GM12878 (cell line): ENCODE results near the gene C16orf78. TPM values are rescaled to one million over a fixed set of nuclear protein-coding genes. Genes with fewer than 3 reads are reported as not detected.

Source experiments
- ATAC-seq: fragments of 200-7000 bp; cut with Tn5 transposase; 3 replicates; pipeline ENCODE4 v1.9.1; 2020; ENCODE audit warnings: mild to moderate bottlenecking, moderate library complexity
- BruUV-seq: library from RNA; stranded (reverse); fragments of 400-500 nt; replicated peaks from 2 replicates; lab custom pipeline; 2021; lab: Mats Ljungman, UMichigan
- CTCF ChIA-PET: fragments of 300-600 bp; sonication (Branson Sonifier 250); formaldehyde crosslinking; extraction: SDS; loops from one replicate; lab custom pipeline; 2021; ENCODE audit warnings: inconsistent platforms; lab: Yijun Ruan, JAX
- POLR2A ChIA-PET: fragments of 350-600 bp; formaldehyde crosslinking; extraction: SDS; loops from one replicate; lab custom pipeline; 2021; ENCODE audit warnings: inconsistent platforms; lab: Charles Lee
- RAD21 ChIA-PET: fragments of 300-600 bp; sonication (Branson Sonifier 250); formaldehyde crosslinking; loops from one replicate; lab custom pipeline; 2023; ENCODE audit warnings: antibody characterized with exemption; ENCODE audit not compliant: unreplicated experiment; lab: Charles Lee
- SMC1A ChIA-PET: fragments of 300-600 bp; sonication (Branson Sonifier 250); formaldehyde crosslinking; loops from one replicate; lab custom pipeline; 2023; ENCODE audit not compliant: unreplicated experiment, uncharacterized antibody; lab: Charles Lee
- DNase-seq: peaks from one replicate; pipeline ENCODE4 v3.0.0-alpha.2; 2011; ENCODE audit warnings: low read depth, low spot score
- FAIRE-seq: peaks from 3 replicates; lab custom pipeline; 2011; peaks lifted over from hg19 to GRCh38; lab: Jason Lieb, UNC
- H2AFZ ChIP-seq: 2 replicates; pipeline ENCODE4 v1.6.0; 2011; ENCODE audit warnings: low read depth, low read length, control low read depth; ENCODE audit not compliant: control insufficient read depth
- H3K27ac ChIP-seq: 2 replicates; pipeline ENCODE4 v1.5.1; 2011; ENCODE audit warnings: control low read depth; ENCODE audit not compliant: control insufficient read depth, insufficient read depth
- H3K27me3 ChIP-seq, 2 experiments: replicated peaks in 1 of 2; 2 replicates each; pipeline versions ENCODE4 v1.6.0 to v1.6.1; 2011; ENCODE audit warnings: low read length in 1 of 2; ENCODE audit not compliant: control insufficient read depth in 2 of 2, insufficient read depth in 2 of 2
- H3K36me3 ChIP-seq, 2 experiments: 2 replicates each; pipeline ENCODE4 v1.5.1; 2011; ENCODE audit warnings: low read length in 1 of 2; ENCODE audit not compliant: control insufficient read depth in 2 of 2, insufficient read depth in 2 of 2
- H3K4me1 ChIP-seq: 2 replicates; pipeline ENCODE4 v1.6.1; 2011; ENCODE audit warnings: mild to moderate bottlenecking, low read length, moderate library complexity, mixed read lengths; ENCODE audit not compliant: control insufficient read depth, insufficient read depth
- H3K4me2 ChIP-seq: 2 replicates; pipeline ENCODE4 v1.6.0; 2011; ENCODE audit warnings: control low read depth; ENCODE audit not compliant: control insufficient read depth, insufficient read depth
- H3K4me3 ChIP-seq: fragments of 200-600 bp; sonication (generic); 2 replicates; pipeline ENCODE4 v1.5.1; 2016
- H3K79me2 ChIP-seq: 2 replicates; pipeline ENCODE4 v1.6.0; 2011; ENCODE audit warnings: low read length; ENCODE audit not compliant: control insufficient read depth, insufficient read depth
- H3K9ac ChIP-seq: 2 replicates; pipeline ENCODE4 v1.8.0; 2011; ENCODE audit warnings: low read length, control low read depth, mixed read lengths; ENCODE audit not compliant: control insufficient read depth, insufficient read depth
- H3K9me3 ChIP-seq: replicated peaks from 3 replicates; pipeline ENCODE4 v1.5.1; 2011; ENCODE audit warnings: mild to moderate bottlenecking, low read length; ENCODE audit not compliant: control insufficient read depth, insufficient read depth
- H4K20me1 ChIP-seq: 2 replicates; pipeline ENCODE4 v1.6.0; 2011; ENCODE audit not compliant: control insufficient read depth, insufficient read depth
- ATF7 ChIP-seq: fragments of 450-650 bp; IDR thresholded peaks from 2 replicates; pipeline ENCODE4 v1.6.1; 2016; ENCODE audit warnings: low read depth, mild to moderate bottlenecking
- CBX3 ChIP-seq: fragments of 200-600 bp; sonication (generic); IDR thresholded peaks from 2 replicates; pipeline ENCODE4 v1.6.1; 2016; ENCODE audit warnings: low read depth, borderline replicate concordance
- CBX5 ChIP-seq: sonication (generic); IDR thresholded peaks from 2 replicates; pipeline ENCODE4 v1.6.1; 2016; ENCODE audit warnings: low read depth, moderate library complexity, mild to moderate bottlenecking, inconsistent platforms
- EED ChIP-seq: sonication (generic); IDR thresholded peaks from 2 replicates; pipeline ENCODE4 v1.6.1; 2016; ENCODE audit warnings: antibody characterized with exemption, low read depth
- ESRRA ChIP-seq: IDR thresholded peaks from 2 replicates; pipeline ENCODE4 v1.6.1; 2012; ENCODE audit warnings: mild to moderate bottlenecking, low read length, improper control_type of control experiment
- GATAD2B ChIP-seq: fragments of 450-650 bp; conservative IDR thresholded peaks from 2 replicates; pipeline ENCODE4 v1.6.1; 2017; ENCODE audit warnings: low read depth, mild to moderate bottlenecking, moderate library complexity
- IKZF2 ChIP-seq, 2 experiments: fragments of 450-650 bp; IDR thresholded peaks; 2 replicates each; pipeline ENCODE4 v1.6.1; 2017; ENCODE audit warnings: mild to moderate bottlenecking in 2 of 2, moderate library complexity in 2 of 2
- POLR2A ChIP-seq: IDR thresholded peaks from 2 replicates; pipeline ENCODE4 v1.6.1; 2011; ENCODE audit warnings: low read depth, mild to moderate bottlenecking, low read length
- RAD21 ChIP-seq: IDR thresholded peaks from 2 replicates; pipeline ENCODE4 v1.6.1; 2011; ENCODE audit warnings: mild to moderate bottlenecking, low read depth, low read length, moderate library complexity; ENCODE audit not compliant: insufficient read depth
- RUNX3 ChIP-seq: IDR thresholded peaks from 2 replicates; pipeline ENCODE4 v1.6.1; 2012; ENCODE audit warnings: low read length, inconsistent platforms
- SMARCA5 ChIP-seq: fragments of 450-650 bp; IDR thresholded peaks from 2 replicates; pipeline ENCODE4 v1.6.1; 2017; ENCODE audit warnings: mild to moderate bottlenecking
- TBL1XR1 ChIP-seq: IDR thresholded peaks from 2 replicates; pipeline ENCODE4 v1.6.1; 2012; ENCODE audit warnings: low read depth, low read length, improper control_type of control experiment
- ZNF622 ChIP-seq: fragments of 450-650 bp; IDR thresholded peaks from 2 replicates; pipeline ENCODE4 v1.6.1; 2017; ENCODE audit warnings: mild to moderate bottlenecking, inconsistent platforms
- WGBS: methylation state at CpG from one replicate; pipeline ENCODE4 v1.1.6; 2016; ENCODE audit warnings: low lambda C conversion rate; ENCODE audit not compliant: insufficient replicate concordance, insufficient coverage; ENCODE audit errors: missing lambda C conversion rate; 5-methylcytosine and 5-hydroxymethylcytosine counted together
- in situ Hi-C: fragments of 300-500 bp; cut with MboI; formaldehyde crosslinking; loops from 9 replicates; pipeline ENCODE4 v1.14.3; 2018; ENCODE audit warnings: mixed read lengths
- intact Hi-C: fragments of 100-400 bp; cut with micrococcal nuclease; formaldehyde crosslinking; loops from one replicate; pipeline ENCODE4 v1.14.2; 2022; ENCODE audit not compliant: unreplicated experiment
- polyA plus RNA-seq, 11 experiments: library from polyadenylated mRNA; depleted of rRNA in 4 of 11; unstranded in 6 of 11; stranded (reverse) in 5 of 11; fragments of >200 nt; fragmentation: Nextera tagmentation in 4 of 11; fragmentation: Illumina TruSeq in 1 of 11; extraction: Ambion mirVana in 4 of 11; extraction: Trizol in 1 of 11; gene quantifications; 1 replicate in 1 of 11; 2 replicates in 10 of 11; pipeline versions ENCODE4 v1.2.1 to v1.2.3, GENCODE V29; 2011 to 2016; ENCODE audit warnings: inconsistent platforms in 2 of 11, missing spikeins in 2 of 11, low read depth in 1 of 11
- total RNA-seq, 4 experiments: library from RNA; depleted of rRNA in 3 of 4; stranded (reverse); fragments of >200 nt in 3 of 4; fragmentation: Illumina TruSeq in 1 of 4; extraction: Trizol in 1 of 4; gene quantifications; 2 replicates each; pipeline versions ENCODE4 v1.2.1 to v1.2.3, GENCODE V29; 2013 to 2021
- TF ChIP-seq, protein P1 (sequence below): fragments of 450-650 bp; formaldehyde crosslinking; IDR thresholded peaks from 2 replicates; pipeline ENCODE4 v1.4.0; 2022; ENCODE audit warnings: mild to moderate bottlenecking, moderate library complexity
- TF ChIP-seq, protein P2 (sequence below): fragments of 150-350 bp; IDR thresholded peaks from 2 replicates; pipeline ENCODE4 v1.6.1; 2014; ENCODE audit warnings: mild to moderate bottlenecking, low read depth, low read length
- TF ChIP-seq, protein P3 (sequence below): IDR thresholded peaks from 2 replicates; pipeline ENCODE4 v1.6.1; 2012; ENCODE audit warnings: low read length, inconsistent platforms
- TF ChIP-seq, protein P4 (sequence below): fragments of 150-350 bp; IDR thresholded peaks from 2 replicates; pipeline ENCODE4 v1.6.1; 2016; ENCODE audit warnings: low read depth, low read length

Gene C16orf78
- total and polyA plus RNA-seq, 10 of the 15 experiments (the other 5 are each of a cell fraction or from before 2014, with no cell fraction given), result not detected

DNA sequence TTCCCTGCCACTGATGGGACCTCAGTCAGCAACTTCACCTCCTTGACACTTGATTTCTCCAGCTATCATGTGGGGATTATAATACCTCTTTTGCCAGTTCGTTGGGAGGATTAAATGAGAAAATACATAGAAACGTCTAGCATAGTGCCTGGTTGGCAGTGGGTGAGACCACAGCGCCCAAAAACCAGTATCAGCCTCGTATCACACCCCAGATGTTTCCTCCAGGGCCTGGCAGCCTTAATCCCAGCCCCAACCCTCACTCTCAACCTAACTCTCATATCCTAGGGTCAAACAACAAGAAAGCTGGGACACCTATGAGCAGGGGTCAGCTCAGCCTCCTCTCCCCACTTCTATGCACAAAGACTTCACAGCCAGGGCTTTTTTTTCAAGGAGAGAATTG lies 14.0 kb upstream of the C16orf78 start:
- SMC1A ChIA-PET, result no interaction called here
- no peaks in the 10 kb centered on the region for H3K4me1 ChIP-seq
- ATAC-seq (no peak), DNase-seq (no peak), FAIRE-seq (no peak)
- POLR2A ChIA-PET, result no interaction called here
- H3K36me3 ChIP-seq, result no peaks in the 10 kb centered on the region
- H3K27ac ChIP-seq, result no peak overlapping the region
- no peaks in the 10 kb centered on the region for H3K27me3 ChIP-seq
- no peaks in the 10 kb centered on the region for H3K79me2 ChIP-seq
- no peak overlapping the region for H2AFZ ChIP-seq
- no peak overlapping the region for H3K9ac ChIP-seq
- peaks cover 2% of the 10 kb centered on the region; the same call in 2 of the 3 replicates for H3K9me3 ChIP-seq
- H3K4me3 ChIP-seq, result no peak overlapping the region
- in situ Hi-C loops, result no loop called here
- CTCF ChIA-PET, result no interaction called here
- BruUV-seq, result no TSS peak
- WGBS, result 0% methylated on average over 4 of the region's 4 CpGs
- intact Hi-C loops, result no loop called here
- RAD21 ChIA-PET, result no interaction called here
- H4K20me1 ChIP-seq, result no peaks in the 10 kb centered on the region
- no peak overlapping the region for H3K4me2 ChIP-seq
- TF ChIP-seq POLR2A, result no peak
- TF ChIP-seq TBL1XR1, result no peak
- TF ChIP-seq, protein P1, sequence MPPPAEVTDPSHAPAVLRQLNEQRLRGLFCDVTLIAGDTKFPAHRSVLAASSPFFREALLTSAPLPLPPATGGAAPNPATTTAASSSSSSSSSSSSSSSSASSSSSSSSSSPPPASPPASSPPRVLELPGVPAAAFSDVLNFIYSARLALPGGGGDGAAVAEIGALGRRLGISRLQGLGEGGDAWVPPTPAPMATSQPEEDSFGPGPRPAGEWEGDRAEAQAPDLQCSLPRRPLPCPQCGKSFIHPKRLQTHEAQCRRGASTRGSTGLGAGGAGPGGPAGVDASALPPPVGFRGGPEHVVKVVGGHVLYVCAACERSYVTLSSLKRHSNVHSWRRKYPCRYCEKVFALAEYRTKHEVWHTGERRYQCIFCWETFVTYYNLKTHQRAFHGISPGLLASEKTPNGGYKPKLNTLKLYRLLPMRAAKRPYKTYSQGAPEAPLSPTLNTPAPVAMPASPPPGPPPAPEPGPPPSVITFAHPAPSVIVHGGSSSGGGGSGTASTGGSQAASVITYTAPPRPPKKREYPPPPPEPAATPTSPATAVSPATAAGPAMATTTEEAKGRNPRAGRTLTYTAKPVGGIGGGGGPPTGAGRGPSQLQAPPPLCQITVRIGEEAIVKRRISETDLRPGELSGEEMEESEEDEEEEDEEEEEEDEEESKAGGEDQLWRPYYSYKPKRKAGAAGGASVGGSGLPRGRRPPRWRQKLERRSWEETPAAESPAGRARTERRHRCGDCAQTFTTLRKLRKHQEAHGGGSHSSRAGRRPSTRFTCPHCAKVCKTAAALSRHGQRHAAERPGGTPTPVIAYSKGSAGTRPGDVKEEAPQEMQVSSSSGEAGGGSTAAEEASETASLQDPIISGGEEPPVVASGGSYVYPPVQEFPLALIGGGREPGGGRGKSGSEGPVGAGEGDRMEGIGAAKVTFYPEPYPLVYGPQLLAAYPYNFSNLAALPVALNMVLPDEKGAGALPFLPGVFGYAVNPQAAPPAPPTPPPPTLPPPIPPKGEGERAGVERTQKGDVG (CRISPR knock-in tag), result no peak
- no peak for TF ChIP-seq ATF7
- no peak for TF ChIP-seq IKZF2 (IDR thresholded peaks at IDR 0.05)
- TF ChIP-seq CBX5, result no peak
- TF ChIP-seq, protein P2, sequence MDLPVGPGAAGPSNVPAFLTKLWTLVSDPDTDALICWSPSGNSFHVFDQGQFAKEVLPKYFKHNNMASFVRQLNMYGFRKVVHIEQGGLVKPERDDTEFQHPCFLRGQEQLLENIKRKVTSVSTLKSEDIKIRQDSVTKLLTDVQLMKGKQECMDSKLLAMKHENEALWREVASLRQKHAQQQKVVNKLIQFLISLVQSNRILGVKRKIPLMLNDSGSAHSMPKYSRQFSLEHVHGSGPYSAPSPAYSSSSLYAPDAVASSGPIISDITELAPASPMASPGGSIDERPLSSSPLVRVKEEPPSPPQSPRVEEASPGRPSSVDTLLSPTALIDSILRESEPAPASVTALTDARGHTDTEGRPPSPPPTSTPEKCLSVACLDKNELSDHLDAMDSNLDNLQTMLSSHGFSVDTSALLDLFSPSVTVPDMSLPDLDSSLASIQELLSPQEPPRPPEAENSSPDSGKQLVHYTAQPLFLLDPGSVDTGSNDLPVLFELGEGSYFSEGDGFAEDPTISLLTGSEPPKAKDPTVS, result no peak
- no peak for TF ChIP-seq GATAD2B
- no peak for TF ChIP-seq RAD21
- no peak for TF ChIP-seq SMARCA5
- TF ChIP-seq CBX3, result no peak
- no peak for TF ChIP-seq EED
- TF ChIP-seq, protein P3, sequence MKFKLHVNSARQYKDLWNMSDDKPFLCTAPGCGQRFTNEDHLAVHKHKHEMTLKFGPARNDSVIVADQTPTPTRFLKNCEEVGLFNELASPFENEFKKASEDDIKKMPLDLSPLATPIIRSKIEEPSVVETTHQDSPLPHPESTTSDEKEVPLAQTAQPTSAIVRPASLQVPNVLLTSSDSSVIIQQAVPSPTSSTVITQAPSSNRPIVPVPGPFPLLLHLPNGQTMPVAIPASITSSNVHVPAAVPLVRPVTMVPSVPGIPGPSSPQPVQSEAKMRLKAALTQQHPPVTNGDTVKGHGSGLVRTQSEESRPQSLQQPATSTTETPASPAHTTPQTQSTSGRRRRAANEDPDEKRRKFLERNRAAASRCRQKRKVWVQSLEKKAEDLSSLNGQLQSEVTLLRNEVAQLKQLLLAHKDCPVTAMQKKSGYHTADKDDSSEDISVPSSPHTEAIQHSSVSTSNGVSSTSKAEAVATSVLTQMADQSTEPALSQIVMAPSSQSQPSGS, result no peak
- TF ChIP-seq ZNF622, result no peak
- TF ChIP-seq RUNX3, result no peak
- TF ChIP-seq ESRRA, result no peak
- TF ChIP-seq, protein P4, sequence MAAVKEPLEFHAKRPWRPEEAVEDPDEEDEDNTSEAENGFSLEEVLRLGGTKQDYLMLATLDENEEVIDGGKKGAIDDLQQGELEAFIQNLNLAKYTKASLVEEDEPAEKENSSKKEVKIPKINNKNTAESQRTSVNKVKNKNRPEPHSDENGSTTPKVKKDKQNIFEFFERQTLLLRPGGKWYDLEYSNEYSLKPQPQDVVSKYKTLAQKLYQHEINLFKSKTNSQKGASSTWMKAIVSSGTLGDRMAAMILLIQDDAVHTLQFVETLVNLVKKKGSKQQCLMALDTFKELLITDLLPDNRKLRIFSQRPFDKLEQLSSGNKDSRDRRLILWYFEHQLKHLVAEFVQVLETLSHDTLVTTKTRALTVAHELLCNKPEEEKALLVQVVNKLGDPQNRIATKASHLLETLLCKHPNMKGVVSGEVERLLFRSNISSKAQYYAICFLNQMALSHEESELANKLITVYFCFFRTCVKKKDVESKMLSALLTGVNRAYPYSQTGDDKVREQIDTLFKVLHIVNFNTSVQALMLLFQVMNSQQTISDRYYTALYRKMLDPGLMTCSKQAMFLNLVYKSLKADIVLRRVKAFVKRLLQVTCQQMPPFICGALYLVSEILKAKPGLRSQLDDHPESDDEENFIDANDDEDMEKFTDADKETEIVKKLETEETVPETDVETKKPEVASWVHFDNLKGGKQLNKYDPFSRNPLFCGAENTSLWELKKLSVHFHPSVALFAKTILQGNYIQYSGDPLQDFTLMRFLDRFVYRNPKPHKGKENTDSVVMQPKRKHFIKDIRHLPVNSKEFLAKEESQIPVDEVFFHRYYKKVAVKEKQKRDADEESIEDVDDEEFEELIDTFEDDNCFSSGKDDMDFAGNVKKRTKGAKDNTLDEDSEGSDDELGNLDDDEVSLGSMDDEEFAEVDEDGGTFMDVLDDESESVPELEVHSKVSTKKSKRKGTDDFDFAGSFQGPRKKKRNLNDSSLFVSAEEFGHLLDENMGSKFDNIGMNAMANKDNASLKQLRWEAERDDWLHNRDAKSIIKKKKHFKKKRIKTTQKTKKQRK, result no peak
